ENCODE measurements around the gene SLC44A5. TPM values are rescaled to one million over a fixed set of nuclear protein-coding genes. Genes with fewer than 3 reads are reported as not detected.

SLC44A5 gene
- total RNA-seq, 4 donors from 2014 or later, result 0.19 to 12.8 (median 2.6) TPM

DNA sequence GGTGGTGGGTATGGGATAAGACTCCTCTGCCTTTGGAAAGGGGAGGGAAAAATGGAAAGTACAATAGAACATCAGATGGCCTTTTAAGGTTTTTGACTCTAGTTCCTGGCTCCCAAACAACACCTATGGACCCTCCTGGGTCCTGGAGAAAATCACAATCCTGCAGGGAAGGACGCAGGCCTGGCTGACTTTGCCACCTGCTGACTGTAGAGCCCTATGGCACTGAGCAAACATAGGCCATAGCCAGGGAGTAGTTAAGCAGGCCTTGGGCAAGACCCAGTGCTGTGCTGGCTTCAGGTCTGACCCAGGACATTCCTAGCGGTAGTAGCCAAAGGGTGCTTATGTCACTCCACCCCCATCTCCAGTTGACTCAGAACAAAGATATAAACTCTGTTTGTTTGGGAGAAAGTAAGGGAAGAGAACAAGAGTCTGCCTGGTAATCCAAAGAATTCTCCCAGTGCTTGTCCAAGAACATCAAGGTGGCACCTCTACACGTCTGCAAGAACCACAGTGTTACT, 149.0 kb downstream of the SLC44A5 start:
- no peaks in the 10 kb centered on the region for H3K4me1 ChIP-seq
- no peaks in the 10 kb centered on the region for H3K36me3 ChIP-seq
- TF ChIP-seq CTCF (IDR thresholded peaks at IDR 0.05) (no peak), POLR2A (IDR thresholded peaks at IDR 0.05) (no peak)
- no peak overlapping the region for H3K4me3 ChIP-seq
- intact Hi-C loops (cut with DNase I), result no loop called here
- no peak overlapping the region for H3K27ac ChIP-seq
- no peak for DNase-seq
- H3K27me3 ChIP-seq, result no peaks in the 10 kb centered on the region
- WGBS, 2 donors, result 86% methylated on average over 1 to 3 of the region's 3 CpGs
- H3K9me3 ChIP-seq, result no peaks in the 10 kb centered on the region

DNA sequence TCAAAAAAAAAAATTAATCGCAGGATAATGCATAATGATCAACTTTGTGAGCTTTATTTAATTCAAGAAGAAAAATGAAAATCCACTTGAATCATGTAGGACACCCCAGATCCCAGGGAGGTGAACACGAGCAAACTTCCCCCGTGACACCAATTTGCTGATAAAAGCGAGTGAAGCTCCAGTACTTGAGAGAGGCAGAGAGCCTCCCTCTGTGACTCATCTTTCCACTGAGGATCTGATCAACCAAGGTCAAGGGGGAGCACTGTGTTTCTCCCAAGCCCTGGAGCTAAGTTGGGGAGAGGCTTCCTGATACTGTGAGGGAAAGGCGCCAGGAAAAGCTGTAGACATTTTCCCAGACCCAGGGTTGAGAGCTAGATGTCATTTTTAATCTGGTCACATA, 160.9 kb downstream of the SLC44A5 start:
- no peaks in the 10 kb centered on the region for H3K9me3 ChIP-seq
- no peaks in the 10 kb centered on the region for H3K36me3 ChIP-seq
- no peak for TF ChIP-seq POLR2A (IDR thresholded peaks at IDR 0.05)
- TF ChIP-seq CTCF (IDR thresholded peaks at IDR 0.05), result no peak
- H3K27ac ChIP-seq, result no peak overlapping the region
- 73% methylated on average over 4 to 5 of the region's 5 CpGs for WGBS, 2 donors
- H3K27me3 ChIP-seq, result no peaks in the 10 kb centered on the region
- intact Hi-C loops (cut with DNase I), result no loop called here
- no peak for DNase-seq
- no peaks in the 10 kb centered on the region for H3K4me1 ChIP-seq
- no peak overlapping the region for H3K4me3 ChIP-seq

GRCh38 chr1:75444220-75444619, 166.7 kb downstream of the SLC44A5 start:
- DNase-seq, result no peak
- Histone ChIP-seq H3K4me1 (no peaks in the 10 kb centered on the region), H3K9me3 (no peaks in the 10 kb centered on the region), H3K4me3 (no peak overlapping the region), H3K27me3 (no peaks in the 10 kb centered on the region), H3K36me3 (no peaks in the 10 kb centered on the region), H3K27ac (no peak overlapping the region)
- TF ChIP-seq POLR2A (IDR thresholded peaks at IDR 0.05) (no peak), CTCF (IDR thresholded peaks at IDR 0.05) (no peak)
- intact Hi-C loops (cut with DNase I), result no loop called here
- 59 to 68% methylated on average over 1 of the region's 1 CpG for WGBS, 2 donors

GRCh38 chr1:75440274-75440673, 170.6 kb downstream of the SLC44A5 start:
- Histone ChIP-seq H3K4me3 (no peak overlapping the region), H3K4me1 (no peaks in the 10 kb centered on the region), H3K27ac (no peak overlapping the region), H3K36me3 (no peaks in the 10 kb centered on the region), H3K9me3 (no peaks in the 10 kb centered on the region), H3K27me3 (no peaks in the 10 kb centered on the region)
- intact Hi-C loops (cut with DNase I), result no loop called here
- DNase-seq, result no peak
- 52 to 56% methylated on average over 2 of the region's 2 CpGs for WGBS, 2 donors
- TF ChIP-seq POLR2A (IDR thresholded peaks at IDR 0.05) (no peak), CTCF (IDR thresholded peaks at IDR 0.05) (no peak)

- no peaks in the 10 kb centered on the region for H3K4me1 ChIP-seq
- H3K27ac ChIP-seq, result no peak overlapping the region
- no peak overlapping the region for H3K4me3 ChIP-seq
- H3K9me3 ChIP-seq, result no peaks in the 10 kb centered on the region
- no peak for TF ChIP-seq CTCF (IDR thresholded peaks at IDR 0.05)
- no peak for TF ChIP-seq POLR2A (IDR thresholded peaks at IDR 0.05)
- H3K36me3 ChIP-seq, result no peaks in the 10 kb centered on the region
- DNase-seq, result no peak
- intact Hi-C loops (cut with DNase I), result no loop called here
- H3K27me3 ChIP-seq, result no peaks in the 10 kb centered on the region
Measured at GRCh38 chr1:75438355-75438754, 172.6 kb downstream of the SLC44A5 start.
